Fibroblast of lung (primary cell): Measurements from ENCODE around the gene WBP2.

ENCODE experiments used
- CTCF ChIP-seq, 2 donors: IDR thresholded peaks in 1 of 2; conservative IDR thresholded peaks in 1 of 2; 1 replicate in 1 of 2; 2 replicates in 1 of 2; pipeline ENCODE4 v1.5.1; 2011 to 2012; ENCODE audit warnings: low read length in 2 of 2, control low read depth in 1 of 2, inconsistent platforms in 1 of 2, low read depth in 1 of 2, mild to moderate bottlenecking in 1 of 2
- EZH2 ChIP-seq: IDR thresholded peaks from 2 replicates; pipeline ENCODE4 v1.5.1; 2012; ENCODE audit warnings: low read length, control low read depth, mild to moderate bottlenecking; ENCODE audit errors: missing control alignments

DNA sequence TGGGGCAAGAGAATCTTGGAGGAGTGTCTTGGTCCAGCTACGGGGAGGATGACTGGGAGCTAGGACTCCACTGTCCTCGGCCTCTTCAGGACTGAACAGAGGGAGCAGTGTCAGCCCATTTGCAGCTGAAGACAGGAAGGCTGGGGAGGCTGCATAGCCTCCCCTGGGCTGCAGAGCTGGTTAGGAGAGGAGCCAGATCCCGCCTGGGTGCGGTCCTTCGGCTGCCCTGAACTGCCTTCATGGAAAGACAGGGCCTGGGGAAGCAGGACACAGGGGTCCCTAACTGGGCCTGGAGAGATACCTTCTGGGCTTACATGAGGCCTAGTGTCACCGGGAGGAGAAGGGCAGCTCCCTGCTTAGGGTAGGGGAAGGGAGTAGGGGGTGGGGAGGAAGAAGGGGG lies 37.6 kb downstream of the WBP2 start:
- TF ChIP-seq CTCF (conservative IDR thresholded peaks at IDR 0.05 in 1 of 2, IDR thresholded peaks at IDR 0.05 in 1 of 2; ENCODE audit: low read depth in 1 of 2, low read length in 2 of 2) = no peak
- TF ChIP-seq EZH2 = no peak
